GM12872 (cell line): ENCODE measurements around the gene PRKCG.

ENCODE experiments used
- TF ChIP-seq, protein P1 (sequence below): IDR thresholded peaks from 3 replicates; pipeline ENCODE4 v1.5.1; 2011; ENCODE audit warnings: low read depth, mild to moderate bottlenecking, low read length, moderate library complexity; ENCODE audit not compliant: insufficient read depth

The PRKCG gene

DNA sequence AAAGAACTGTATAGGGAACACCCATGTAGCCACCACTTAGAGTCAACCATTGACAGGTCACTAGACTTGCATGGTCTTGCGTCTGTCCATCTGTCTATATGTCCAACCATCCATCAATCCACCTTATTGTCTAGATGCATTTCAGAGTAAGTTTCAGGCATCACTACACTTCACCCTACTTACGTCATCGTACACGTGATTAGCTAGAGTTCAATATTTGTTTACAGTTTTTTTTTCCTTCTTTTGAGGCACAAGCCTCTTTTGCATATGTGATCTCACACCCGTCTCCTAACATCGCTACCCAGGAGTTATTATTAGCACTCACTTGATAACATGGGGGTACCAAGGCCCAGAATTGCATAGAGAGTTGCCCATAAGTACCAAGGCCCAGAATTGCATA lies 34.0 kb downstream of the PRKCG start:
- TF ChIP-seq, protein P1, sequence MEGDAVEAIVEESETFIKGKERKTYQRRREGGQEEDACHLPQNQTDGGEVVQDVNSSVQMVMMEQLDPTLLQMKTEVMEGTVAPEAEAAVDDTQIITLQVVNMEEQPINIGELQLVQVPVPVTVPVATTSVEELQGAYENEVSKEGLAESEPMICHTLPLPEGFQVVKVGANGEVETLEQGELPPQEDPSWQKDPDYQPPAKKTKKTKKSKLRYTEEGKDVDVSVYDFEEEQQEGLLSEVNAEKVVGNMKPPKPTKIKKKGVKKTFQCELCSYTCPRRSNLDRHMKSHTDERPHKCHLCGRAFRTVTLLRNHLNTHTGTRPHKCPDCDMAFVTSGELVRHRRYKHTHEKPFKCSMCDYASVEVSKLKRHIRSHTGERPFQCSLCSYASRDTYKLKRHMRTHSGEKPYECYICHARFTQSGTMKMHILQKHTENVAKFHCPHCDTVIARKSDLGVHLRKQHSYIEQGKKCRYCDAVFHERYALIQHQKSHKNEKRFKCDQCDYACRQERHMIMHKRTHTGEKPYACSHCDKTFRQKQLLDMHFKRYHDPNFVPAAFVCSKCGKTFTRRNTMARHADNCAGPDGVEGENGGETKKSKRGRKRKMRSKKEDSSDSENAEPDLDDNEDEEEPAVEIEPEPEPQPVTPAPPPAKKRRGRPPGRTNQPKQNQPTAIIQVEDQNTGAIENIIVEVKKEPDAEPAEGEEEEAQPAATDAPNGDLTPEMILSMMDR, result no peak

GRCh38 chr19:53917356-53917755 lies 35.4 kb downstream of the PRKCG start:
- TF ChIP-seq, protein P1, result no peak

DNA sequence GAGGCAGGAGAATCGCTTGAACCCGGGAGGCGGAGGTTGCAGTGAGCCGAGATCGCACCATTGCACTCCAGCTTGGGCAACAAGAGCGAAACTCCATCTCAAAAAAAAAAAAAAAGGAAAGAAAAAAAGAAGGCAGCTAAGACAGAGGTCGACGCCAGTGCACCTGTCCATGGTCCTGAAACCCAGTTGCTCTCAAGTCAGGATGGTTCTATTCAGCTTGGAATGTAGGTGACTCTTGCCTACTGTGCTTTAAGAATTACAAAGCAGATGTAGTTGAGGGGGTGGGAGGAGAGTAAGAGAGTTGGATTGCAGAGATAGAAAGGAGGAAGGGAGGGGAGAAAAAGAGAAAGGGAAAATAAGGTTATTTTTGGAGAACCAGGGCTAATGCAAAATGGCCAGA lies 45.7 kb downstream of the PRKCG start:
- TF ChIP-seq, protein P1, result no peak

- TF ChIP-seq, protein P1, result no peak
These were observed 54.0 kb downstream of the PRKCG start for GRCh38 chr19:53936029-53936428.

DNA sequence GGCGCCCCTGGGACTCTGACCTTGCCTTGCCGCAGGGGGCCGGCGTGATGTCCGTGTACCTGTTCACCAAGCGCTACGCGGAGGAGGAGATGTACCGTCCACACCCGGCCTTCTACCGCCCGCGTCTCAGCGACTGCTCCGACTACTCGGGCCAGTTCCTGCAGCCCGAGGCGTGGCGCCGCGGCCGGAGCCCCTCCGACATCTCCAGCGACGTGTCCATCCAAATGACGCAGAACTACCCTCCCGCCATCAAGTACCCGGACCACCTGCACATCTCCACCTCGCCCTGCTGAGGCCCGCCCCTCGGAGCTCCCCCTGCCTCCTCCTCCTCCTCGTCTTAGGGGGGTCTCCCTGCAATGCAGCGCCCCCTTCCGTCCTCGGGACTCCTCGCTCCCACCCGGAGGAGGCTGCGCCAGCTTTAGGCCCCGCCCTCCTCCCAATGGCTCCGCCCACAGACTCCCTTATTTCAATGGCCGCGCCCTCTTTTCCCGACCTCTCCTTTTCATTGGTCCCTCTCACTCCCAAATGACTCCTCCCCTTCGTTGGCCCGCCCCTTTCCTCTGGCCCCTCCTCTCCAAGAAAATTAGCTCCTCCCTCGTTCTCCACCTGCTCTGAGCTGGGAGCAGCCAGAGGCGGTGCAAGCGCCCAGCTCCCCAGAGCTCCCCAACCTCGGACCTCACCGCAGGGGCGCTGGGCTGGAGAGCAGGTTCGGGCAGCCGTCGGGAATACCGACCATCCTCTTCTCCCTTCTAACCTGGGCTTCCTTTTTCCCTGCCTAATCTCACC lies 60.2 kb downstream of the PRKCG start:
- TF ChIP-seq, protein P1, result no peak

GRCh38 chr19:53944416-53944815 lies 62.4 kb downstream of the PRKCG start:
- TF ChIP-seq, protein P1, result no peak

DNA sequence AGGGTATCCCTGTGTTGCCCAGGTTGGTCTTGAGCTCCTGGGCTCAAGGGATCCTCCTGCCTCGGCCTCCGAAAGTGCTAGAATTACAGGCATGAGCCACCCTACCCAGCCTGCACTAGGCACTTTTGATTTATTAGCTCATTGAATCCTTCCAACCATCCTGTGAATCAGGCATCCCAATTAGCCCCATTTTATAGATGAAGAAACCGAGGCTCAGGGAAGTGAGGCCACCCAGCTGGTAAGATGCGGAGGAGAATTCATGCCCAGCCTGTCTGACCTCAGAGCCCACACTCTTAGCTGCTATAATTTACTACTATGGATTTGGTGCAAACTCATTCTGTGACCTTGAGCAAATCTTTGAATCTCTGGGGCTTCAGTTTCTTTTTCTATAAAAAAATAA lies 62.9 kb downstream of the PRKCG start:
- TF ChIP-seq, protein P1, result no peak

- TF ChIP-seq, protein P1, result no peak
These were observed 63.4 kb downstream of the PRKCG start for GRCh38 chr19:53945441-53945840.
